ENCODE measurements around the gene SWAP70. TPM values are rescaled to one million over a fixed set of nuclear protein-coding genes. Genes with fewer than 3 reads are reported as not detected.

The SWAP70 gene
- total RNA-seq, 1 donor from 2014 or later = 33.7 TPM

DNA sequence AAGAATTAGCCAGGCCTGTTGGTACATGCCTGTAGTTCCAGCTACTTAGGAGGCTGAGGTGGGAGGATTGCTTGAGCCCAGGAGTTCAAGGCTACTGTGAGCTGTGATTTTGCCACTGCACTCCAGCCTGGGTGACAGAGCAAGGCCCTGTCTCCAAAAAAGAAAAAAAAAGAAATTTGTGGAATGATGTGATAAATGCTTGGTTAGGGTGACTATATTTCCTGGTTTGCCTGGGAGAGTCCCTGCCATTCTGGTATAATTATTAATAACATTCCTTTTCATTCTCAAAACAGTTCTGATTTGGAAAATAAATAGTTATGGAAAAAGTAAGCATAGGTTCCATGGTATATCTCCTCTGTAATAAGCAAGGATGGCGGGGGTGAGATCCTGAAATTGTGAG lies 74.8 kb downstream of the SWAP70 start:
- Histone ChIP-seq H4K20me1 (ENCODE audit: insufficient read depth, low read length) (no peaks in the 10 kb centered on the region), H3K79me2 (ENCODE audit: insufficient read depth, low read length) (no peaks in the 10 kb centered on the region), H3K27ac (ENCODE audit: low read depth, low read length) (no peak overlapping the region), H3K27me3 (ENCODE audit: insufficient read depth, low read length) (no peaks in the 10 kb centered on the region), H3K9me3 (ENCODE audit: insufficient read depth, low read depth, low read length) (no peaks in the 10 kb centered on the region), H3K4me1 (ENCODE audit: insufficient read depth, low read length) (no peaks in the 10 kb centered on the region), H3K36me3 (ENCODE audit: insufficient read depth, low read length) (peaks cover 16% of the 10 kb centered on the region), H3K9ac (ENCODE audit: low read length) (no peak overlapping the region), H3K4me2 (ENCODE audit: low read length) (no peak overlapping the region), H2AFZ (ENCODE audit: low read depth, low read length) (no peak overlapping the region), H3K4me3 (ENCODE audit: insufficient read depth, low read depth, low read length) (no peak overlapping the region)
- Mint-ChIP-seq H3K36me3 (ENCODE audit: low read depth, unreplicated experiment) (peaks cover 29% of the 10 kb centered on the region), H3K4me3 (ENCODE audit: unreplicated experiment) (no peak overlapping the region), H3K27ac (ENCODE audit: unreplicated experiment) (peak overlapping the region; percentile 41), H3K27me3 (ENCODE audit: low read depth, unreplicated experiment) (no peaks in the 10 kb centered on the region), H3K4me1 (ENCODE audit: low read depth, unreplicated experiment) (peaks cover 14% of the 10 kb centered on the region), H3K9me3 (ENCODE audit: unreplicated experiment) (peaks cover 7% of the 10 kb centered on the region)
- FAIRE-seq = no peak
- TF ChIP-seq CTCF (IDR thresholded peaks at IDR 0.05; ENCODE audit: insufficient read depth, low read depth, low read length) (no peak), EZH2 (IDR thresholded peaks at IDR 0.05; ENCODE audit: insufficient read depth, low read length) (no peak)
- no peak for DNase-seq (ENCODE audit: low read depth)

DNA sequence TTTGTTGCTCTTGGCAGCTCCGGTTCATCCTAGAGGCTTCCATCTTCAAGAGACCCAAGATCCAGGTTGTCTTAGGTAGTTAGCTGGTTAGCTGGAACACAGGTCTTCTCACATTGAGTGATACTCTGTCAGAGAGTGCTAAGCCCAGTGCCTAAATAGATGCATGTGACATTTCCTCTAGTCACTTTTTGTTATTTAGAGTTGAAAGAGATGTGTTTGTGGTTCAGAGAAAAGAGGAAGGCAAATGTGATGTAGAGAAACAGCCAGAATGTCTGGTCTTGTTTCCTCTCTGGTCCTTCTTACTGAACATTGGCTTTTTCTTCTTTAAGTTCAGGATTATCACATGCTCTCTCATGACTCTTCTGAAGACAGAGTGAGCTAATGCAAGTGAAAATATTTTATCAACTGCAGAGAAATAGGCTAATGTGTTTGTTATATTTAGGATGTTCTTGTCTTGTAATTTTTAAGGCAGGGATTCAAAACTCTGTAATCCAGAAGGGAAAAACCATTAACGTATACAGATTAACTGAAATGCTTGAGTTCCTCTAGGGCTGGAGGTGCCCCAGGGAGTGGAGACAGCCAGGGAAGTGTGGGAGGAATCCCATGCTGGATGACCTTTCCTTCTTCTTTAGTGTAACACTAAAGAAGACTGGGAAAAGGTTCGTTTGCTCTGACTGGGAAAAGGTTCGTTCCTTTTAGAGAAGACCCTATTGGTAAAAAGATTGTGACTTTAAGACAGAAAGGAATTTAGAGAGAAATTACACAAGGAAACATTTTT lies 75.4 kb downstream of the SWAP70 start:
- no peaks in the 10 kb centered on the region for H3K27me3 ChIP-seq (ENCODE audit: insufficient read depth, low read length)
- Mint-ChIP-seq H3K27ac (ENCODE audit: unreplicated experiment) (peak overlapping the region; percentile 41), H3K4me3 (ENCODE audit: unreplicated experiment) (no peak overlapping the region), H3K4me1 (ENCODE audit: low read depth, unreplicated experiment) (peaks cover 14% of the 10 kb centered on the region), H3K27me3 (ENCODE audit: low read depth, unreplicated experiment) (no peaks in the 10 kb centered on the region), H3K36me3 (ENCODE audit: low read depth, unreplicated experiment) (peaks cover 29% of the 10 kb centered on the region), H3K9me3 (ENCODE audit: unreplicated experiment) (peaks cover 7% of the 10 kb centered on the region)
- no peaks in the 10 kb centered on the region for H4K20me1 ChIP-seq (ENCODE audit: insufficient read depth, low read length)
- H3K9me3 ChIP-seq (ENCODE audit: insufficient read depth, low read depth, low read length) = no peaks in the 10 kb centered on the region
- no peak overlapping the region for H3K4me2 ChIP-seq (ENCODE audit: low read length)
- DNase-seq (ENCODE audit: low read depth) (no peak), FAIRE-seq (no peak)
- TF ChIP-seq CTCF (IDR thresholded peaks at IDR 0.05; ENCODE audit: insufficient read depth, low read depth, low read length) = no peak
- TF ChIP-seq EZH2 (IDR thresholded peaks at IDR 0.05; ENCODE audit: insufficient read depth, low read length) = no peak
- no peak overlapping the region for H3K27ac ChIP-seq (ENCODE audit: low read depth, low read length)
- H2AFZ ChIP-seq (ENCODE audit: low read depth, low read length) = no peak overlapping the region
- H3K36me3 ChIP-seq (ENCODE audit: insufficient read depth, low read length) = peaks cover 16% of the 10 kb centered on the region
- no peaks in the 10 kb centered on the region for H3K4me1 ChIP-seq (ENCODE audit: insufficient read depth, low read length)
- no peaks in the 10 kb centered on the region for H3K79me2 ChIP-seq (ENCODE audit: insufficient read depth, low read length)
- H3K4me3 ChIP-seq (ENCODE audit: insufficient read depth, low read depth, low read length) = no peak overlapping the region
- H3K9ac ChIP-seq (ENCODE audit: low read length) = no peak overlapping the region

All from astrocyte (in vitro differentiated cells and primary cell).